Upper lobe of left lung (tissue), 6 donors: ENCODE measurements around the gene DRAM1. TPM values are rescaled to one million over a fixed set of nuclear protein-coding genes. Genes with fewer than 3 reads are reported as not detected.

Experiments
- ATAC-seq, 2 donors: fragments of 200-7000 bp; cut with Tn5 transposase; one replicate each; pipeline ENCODE4 v1.9.1; 2022; ENCODE audit warnings: mild to moderate bottlenecking in 2 of 2, moderate library complexity in 2 of 2; ENCODE audit not compliant: low FRiP score in 2 of 2
- DNase-seq, 2 donors: peaks; one replicate each; pipeline ENCODE4 v3.0.0-alpha.2; 2019 to 2020
- H3K27ac ChIP-seq, 4 donors: fragments of 200-600 bp; sonication (generic); one replicate each; pipeline ENCODE4 v1.5.1; 2016 to 2019
- H3K27me3 ChIP-seq, 4 donors: fragments of 200-600 bp; sonication (generic); one replicate each; pipeline ENCODE4 v1.5.1; 2017 to 2019
- H3K36me3 ChIP-seq, 4 donors: fragments of 200-600 bp; sonication (generic); one replicate each; pipeline ENCODE4 v1.5.1; 2016 to 2019
- H3K4me1 ChIP-seq, 4 donors: fragments of 200-600 bp; sonication (generic); one replicate each; pipeline ENCODE4 v1.5.1; 2018 to 2019
- H3K4me3 ChIP-seq, 4 donors: fragments of 200-600 bp; sonication (generic); one replicate each; pipeline ENCODE4 v1.5.1; 2017 to 2019; ENCODE audit warnings: mild to moderate bottlenecking in 2 of 4, moderate library complexity in 1 of 4
- H3K9me3 ChIP-seq, 4 donors: fragments of 200-600 bp; sonication (generic); one replicate each; pipeline ENCODE4 v1.5.1; 2018 to 2019
- CTCF ChIP-seq, 6 experiments: fragments of 450-650 bp in 4 of 6; fragments of 200-600 bp in 2 of 6; sonication (generic) in 2 of 6; IDR thresholded peaks; one replicate each; pipeline ENCODE4 v1.5.1; 2016 to 2019; ENCODE audit warnings: antibody characterized with exemption in 6 of 6
- EP300 ChIP-seq, 4 donors: sonication (generic); formaldehyde crosslinking; IDR thresholded peaks; one replicate each; pipeline ENCODE4 v1.5.1; 2017; ENCODE audit warnings: antibody characterized with exemption in 4 of 4, control low read depth in 2 of 4
- POLR2A ChIP-seq, 4 donors: fragments of 450-650 bp; IDR thresholded peaks; one replicate each; pipeline ENCODE4 v1.5.1; 2016 to 2017; ENCODE audit warnings: antibody characterized with exemption in 4 of 4, mild to moderate bottlenecking in 2 of 4
- POLR2AphosphoS5 ChIP-seq, 2 donors: sonication (generic); formaldehyde crosslinking; IDR thresholded peaks; one replicate each; pipeline ENCODE4 v1.5.1; 2017; ENCODE audit warnings: antibody characterized with exemption in 2 of 2
- WGBS, 2 donors: methylation state at CpG; one replicate each; pipeline ENCODE4 v1.1.5; 2017 to 2018; 5-methylcytosine and 5-hydroxymethylcytosine counted together
- total RNA-seq, 6 donors: library from RNA; depleted of rRNA in 4 of 6; stranded (reverse); fragments of >200 nt in 4 of 6; gene quantifications; one replicate each; pipeline versions ENCODE4 v1.1.0 to v1.2.1, GENCODE V29; 2016 to 2021
- donor health status: DM: no; HTN: no; CAD: no; lungs with moderate emphysema.
- donor health status: DM: no; HTN: yes; CAD: no; lungs with severe emphysema.

Gene DRAM1
- total RNA-seq, 6 donors from 2014 or later: 28.9 to 203 (median 142) TPM

DNA sequence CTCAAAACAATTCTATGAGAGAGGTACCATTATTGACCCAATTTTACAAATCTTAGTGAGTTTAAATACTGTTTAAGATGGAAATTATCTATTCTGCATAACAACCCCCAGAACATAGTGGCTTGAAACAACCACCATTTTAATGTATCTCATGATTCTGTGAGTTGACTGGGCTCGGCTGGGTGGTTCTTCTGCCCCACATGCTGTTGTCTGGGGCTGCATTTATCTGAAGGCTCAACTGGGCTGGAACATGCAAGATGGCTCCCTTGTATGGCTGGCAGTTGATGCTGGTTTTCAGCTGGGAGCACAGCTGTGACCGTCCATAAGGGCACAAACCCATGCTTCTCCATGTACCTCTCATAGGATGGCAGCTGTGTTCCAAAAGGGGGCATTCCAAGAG lies 82.2 kb downstream of the DRAM1 start:
- 92 to 94% methylated on average over 2 of the region's 2 CpGs for WGBS, 2 donors
- DNase-seq: no peak
- Histone ChIP-seq H3K27ac (no peak overlapping the region), H3K9me3 (peaks cover 0 to 4% (median 1%) of the 10 kb centered on the region in 4 donors), H3K36me3 (no peaks in the 10 kb centered on the region), H3K4me1 (no peaks in the 10 kb centered on the region), H3K4me3 (no peak overlapping the region), H3K27me3 (no peaks in the 10 kb centered on the region)
- TF ChIP-seq POLR2A (IDR thresholded peaks at IDR 0.05): no peak
- TF ChIP-seq CTCF (IDR thresholded peaks at IDR 0.05): no peak
- no peak for TF ChIP-seq EP300 (IDR thresholded peaks at IDR 0.05)
- TF ChIP-seq POLR2AphosphoS5 (IDR thresholded peaks at IDR 0.05): no peak
- ATAC-seq: no peak

DNA sequence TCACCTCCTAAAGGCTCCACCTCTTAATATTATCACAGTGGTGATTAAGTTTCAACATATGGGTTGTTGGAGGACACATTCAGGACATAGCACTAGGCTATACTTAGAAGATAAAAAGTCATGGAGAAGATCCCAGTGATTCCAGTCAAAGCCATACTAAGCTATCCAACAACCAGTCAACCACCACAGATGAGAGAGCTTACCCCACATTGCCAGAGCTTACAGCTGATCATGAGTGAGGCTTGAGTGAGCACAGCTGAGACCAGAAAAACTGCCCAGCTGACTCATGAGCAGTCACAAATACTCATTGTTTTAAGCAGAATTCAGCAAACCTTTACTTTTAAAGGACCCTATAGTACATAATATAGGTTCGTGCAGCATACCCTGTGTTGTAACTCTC lies 85.1 kb downstream of the DRAM1 start:
- no peak overlapping the region for H3K27ac ChIP-seq
- DNase-seq (no peak), ATAC-seq (peak; percentile 16 to 68)
- 63 to 96% methylated on average over 1 of the region's 1 CpG for WGBS, 2 donors
- H3K27me3 ChIP-seq: no peaks in the 10 kb centered on the region
- no peaks in the 10 kb centered on the region for H3K4me1 ChIP-seq
- H3K4me3 ChIP-seq: no peak overlapping the region
- peaks cover 0 to 4% (median 1%) of the 10 kb centered on the region in 4 donors for H3K9me3 ChIP-seq
- TF ChIP-seq POLR2A (IDR thresholded peaks at IDR 0.05) (no peak), EP300 (IDR thresholded peaks at IDR 0.05) (no peak), CTCF (IDR thresholded peaks at IDR 0.05) (no peak), POLR2AphosphoS5 (IDR thresholded peaks at IDR 0.05) (peak; percentile 57 to 80)
- no peaks in the 10 kb centered on the region for H3K36me3 ChIP-seq

GRCh38 chr12:101963697-101964096 lies 86.3 kb downstream of the DRAM1 start:
- H3K9me3 ChIP-seq: peaks cover 0 to 4% (median 1%) of the 10 kb centered on the region in 4 donors
- ATAC-seq (no peak), DNase-seq (peak in 1 of 2 donors; percentile 54)
- H3K4me1 ChIP-seq: no peaks in the 10 kb centered on the region
- WGBS, 2 donors: 20 to 33% methylated on average over 1 of the region's 1 CpG
- H3K27me3 ChIP-seq: no peaks in the 10 kb centered on the region
- H3K27ac ChIP-seq: no peak overlapping the region
- TF ChIP-seq EP300 (IDR thresholded peaks at IDR 0.05): no peak
- no peak for TF ChIP-seq POLR2AphosphoS5 (IDR thresholded peaks at IDR 0.05)
- TF ChIP-seq CTCF (IDR thresholded peaks at IDR 0.05): no peak
- no peak for TF ChIP-seq POLR2A (IDR thresholded peaks at IDR 0.05)
- no peaks in the 10 kb centered on the region for H3K36me3 ChIP-seq
- no peak overlapping the region for H3K4me3 ChIP-seq

DNA sequence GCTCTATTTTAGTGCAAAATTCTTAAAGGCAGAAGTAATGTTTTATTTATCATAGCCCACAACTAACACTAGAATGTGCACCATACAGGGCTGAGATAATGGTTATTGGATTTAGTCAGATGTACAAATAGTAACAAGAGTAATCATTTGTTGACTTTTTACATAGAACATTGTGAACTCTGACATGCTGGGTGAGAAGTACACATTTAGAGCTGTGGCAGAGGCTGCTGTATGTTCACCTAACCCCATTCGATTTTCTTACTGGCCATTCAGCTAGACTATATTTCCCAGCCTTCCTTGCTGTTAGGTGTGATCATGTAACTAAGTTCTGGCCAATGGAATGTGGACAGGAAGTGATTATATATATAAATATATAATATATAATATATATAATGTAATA lies 89.1 kb downstream of the DRAM1 start:
- no peaks in the 10 kb centered on the region for H3K9me3 ChIP-seq
- no peak overlapping the region for H3K27ac ChIP-seq
- H3K27me3 ChIP-seq: no peaks in the 10 kb centered on the region
- no peak overlapping the region for H3K4me3 ChIP-seq
- 85 to 89% methylated on average over 1 of the region's 1 CpG for WGBS, 2 donors
- ATAC-seq: no peak
- no peak for DNase-seq
- H3K4me1 ChIP-seq: no peaks in the 10 kb centered on the region
- no peaks in the 10 kb centered on the region for H3K36me3 ChIP-seq
- TF ChIP-seq EP300 (IDR thresholded peaks at IDR 0.05): no peak
- no peak for TF ChIP-seq POLR2A (IDR thresholded peaks at IDR 0.05)
- TF ChIP-seq POLR2AphosphoS5 (IDR thresholded peaks at IDR 0.05): no peak
- TF ChIP-seq CTCF (IDR thresholded peaks at IDR 0.05): no peak

DNA sequence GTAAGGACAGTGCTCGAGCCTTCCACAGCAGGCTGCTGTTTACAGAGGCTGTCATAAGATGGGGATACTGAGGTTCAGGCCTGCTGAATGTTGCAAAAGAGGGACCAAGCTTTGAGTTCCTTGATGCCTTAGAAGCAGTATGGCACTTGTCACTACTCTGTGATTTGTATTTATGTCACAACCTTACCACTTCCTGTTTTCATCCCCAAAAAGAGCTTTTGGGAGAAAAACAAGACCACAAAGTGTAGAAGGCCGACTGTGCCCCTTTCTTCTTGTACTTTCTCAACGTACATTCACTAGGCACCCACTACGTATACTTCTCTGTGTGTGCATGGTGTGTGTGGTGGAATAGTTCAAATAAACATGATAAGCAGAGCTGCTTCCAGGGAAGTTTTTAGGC lies 90.1 kb downstream of the DRAM1 start:
- ATAC-seq: no peak

More for the DNA sequence above, 90.1 kb downstream of the DRAM1 start:
- no peaks in the 10 kb centered on the region for H3K9me3 ChIP-seq
- 48 to 58% methylated on average over 4 of the region's 4 CpGs for WGBS, 2 donors
- H3K27ac ChIP-seq: no peak overlapping the region
- H3K4me1 ChIP-seq: no peaks in the 10 kb centered on the region
- no peaks in the 10 kb centered on the region for H3K27me3 ChIP-seq
- DNase-seq: no peak
- H3K4me3 ChIP-seq: no peak overlapping the region
- no peaks in the 10 kb centered on the region for H3K36me3 ChIP-seq
- no peak for TF ChIP-seq EP300 (IDR thresholded peaks at IDR 0.05)
- TF ChIP-seq CTCF (IDR thresholded peaks at IDR 0.05): no peak
- TF ChIP-seq POLR2AphosphoS5 (IDR thresholded peaks at IDR 0.05): no peak
- TF ChIP-seq POLR2A (IDR thresholded peaks at IDR 0.05): no peak
